CD4-positive, alpha-beta T cell treated with Interleukin-6 at 100 ng/mL for 8 hours (primary cell): Measurements from ENCODE around the gene ABCA2.
"Not testable (repeated sequence)": the region's sequence is repeated elsewhere in the genome, so short reads cannot be mapped to it uniquely, and the experiment has no call there.

Source experiments
- DNase-seq: peaks from one replicate; pipeline ENCODE4 v3.0.0-alpha.2; 2020; ENCODE audit warnings: mixed read lengths, low spot score

The ABCA2 gene

DNA sequence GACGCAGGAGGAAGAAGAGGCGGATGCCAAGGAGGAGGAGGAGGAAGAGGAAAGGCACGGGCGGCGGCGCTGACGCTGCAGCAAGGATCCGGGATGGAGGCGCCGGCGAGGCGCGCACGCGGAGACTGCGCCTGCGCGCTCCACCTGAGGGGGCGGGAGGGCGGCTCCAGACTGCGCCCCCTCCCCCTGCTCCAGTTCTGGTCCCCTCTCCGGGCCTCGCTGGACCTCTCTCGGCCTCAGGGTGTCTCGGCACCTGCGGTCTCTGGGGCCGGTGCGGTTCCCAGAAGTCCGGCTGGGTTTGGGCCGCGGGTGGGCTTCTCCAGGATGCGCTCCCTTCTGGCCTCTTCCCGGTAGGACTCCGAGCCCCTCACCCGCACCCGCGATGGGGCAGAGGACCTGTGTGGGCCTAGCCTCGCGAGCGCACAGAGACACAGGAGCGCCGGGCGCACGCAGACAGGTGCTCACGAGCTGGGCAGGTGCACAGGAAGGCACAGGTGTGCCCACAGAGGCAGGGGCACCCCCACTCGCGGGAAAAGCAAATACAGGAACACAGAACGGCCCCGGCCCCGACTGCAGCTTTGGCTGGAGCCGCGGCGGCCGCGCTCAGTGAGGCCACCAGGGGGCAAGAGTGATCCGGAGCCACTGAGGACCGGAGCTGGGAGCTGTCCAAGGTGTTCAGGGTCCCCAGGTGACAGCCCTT, 18.2 kb upstream of the ABCA2 start, which contains the start of gene NPDC1:
Gene NPDC1 (minus strand): TSS at position 90 of the 700 bp plus-strand sequence. CDS start 188 bp downstream, outside the sequence.
- peak; percentile 76 for DNase-seq

DNA sequence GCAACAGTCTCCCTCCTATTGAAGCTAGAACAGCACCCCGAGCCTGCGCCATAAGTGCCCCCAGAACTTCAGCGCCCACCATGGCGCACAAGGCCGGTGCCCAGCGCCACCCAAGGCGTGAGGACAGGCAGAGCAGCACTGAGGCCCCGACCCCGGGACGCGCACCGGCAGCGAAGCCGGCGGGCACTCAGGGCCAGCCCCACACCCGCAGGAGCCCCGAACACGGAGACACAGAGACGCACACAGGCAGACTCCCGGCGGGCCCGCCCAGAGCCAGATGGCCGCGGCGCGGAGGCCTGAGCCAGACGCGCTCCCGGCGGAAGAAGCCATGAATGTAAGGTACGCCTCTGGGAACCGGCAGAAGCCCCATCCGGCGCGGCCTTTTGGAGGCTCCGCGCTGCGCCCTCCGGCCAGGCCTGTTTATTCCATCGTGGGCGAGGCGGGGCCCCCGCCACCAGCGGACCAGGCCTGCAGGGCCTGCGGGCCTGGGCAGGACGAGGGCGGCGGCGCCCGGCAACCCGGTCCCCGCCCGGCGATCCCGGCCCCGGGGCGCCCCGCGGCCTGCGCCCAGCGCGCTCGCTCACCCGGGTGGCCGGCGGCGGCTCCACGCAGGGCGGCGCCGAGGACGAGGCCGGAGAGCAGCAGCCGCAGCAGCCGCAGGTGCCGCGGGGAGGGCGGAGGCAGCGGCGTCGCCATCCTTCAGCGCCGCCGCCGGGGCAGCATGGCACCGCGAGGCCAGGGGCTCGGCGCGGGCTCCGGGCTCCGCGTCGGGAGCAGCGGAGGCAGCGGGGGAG, 17.5 kb upstream of the ABCA2 start:
- DNase-seq = no peak

DNA sequence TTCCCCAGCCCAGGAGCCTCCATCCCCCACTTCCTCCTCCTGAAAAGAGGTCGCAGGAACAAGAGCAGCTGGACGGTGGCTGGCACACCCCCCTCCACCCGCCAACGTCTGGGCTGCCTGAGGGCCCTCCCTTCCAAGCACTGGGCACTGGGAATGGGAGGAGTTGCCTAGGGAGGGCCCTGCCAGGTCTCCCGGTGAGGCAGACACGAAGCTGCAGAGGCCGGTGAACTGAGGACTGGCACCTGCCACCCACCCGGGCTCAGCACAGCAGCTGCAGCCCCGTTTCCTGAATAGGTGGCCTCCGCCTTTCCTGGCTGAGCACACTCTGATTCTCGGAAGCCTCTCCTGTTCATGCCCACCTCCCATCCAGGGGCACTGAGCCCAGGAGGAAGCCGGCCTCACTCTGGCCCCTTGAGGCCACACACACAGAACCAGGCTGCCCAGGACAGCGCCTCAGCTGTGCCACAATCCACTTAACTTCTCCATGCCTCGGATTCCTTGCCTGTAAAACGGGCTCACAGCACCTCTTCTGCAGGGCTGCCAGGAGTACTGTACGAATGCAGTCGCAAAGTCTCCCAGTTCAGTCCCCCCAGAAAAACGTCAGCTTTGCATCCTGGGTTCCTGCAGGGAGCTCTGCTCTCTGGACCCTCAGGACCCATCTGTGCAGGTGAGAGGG, 16.6 kb upstream of the ABCA2 start:
- no peak for DNase-seq

DNA sequence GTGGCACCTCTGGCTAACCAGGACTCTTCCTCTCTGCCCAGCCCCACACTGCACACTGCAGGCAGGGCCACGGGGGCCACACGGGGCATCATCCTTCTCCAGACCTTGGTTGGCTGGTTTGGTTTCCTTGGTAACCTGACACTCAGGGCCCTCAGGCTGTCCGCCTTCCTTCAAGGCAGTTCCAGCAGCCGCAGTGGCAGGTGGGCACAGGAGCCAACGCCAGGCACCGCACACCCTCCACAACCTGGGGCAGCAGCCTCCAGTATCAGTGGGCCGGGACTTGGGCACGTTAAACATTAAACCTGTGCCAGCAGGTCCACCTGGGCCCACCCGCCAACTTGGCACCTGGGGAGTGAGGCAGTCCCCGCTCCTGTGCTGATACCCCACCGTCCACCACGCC, 16.0 kb upstream of the ABCA2 start:
- no peak for DNase-seq

DNA sequence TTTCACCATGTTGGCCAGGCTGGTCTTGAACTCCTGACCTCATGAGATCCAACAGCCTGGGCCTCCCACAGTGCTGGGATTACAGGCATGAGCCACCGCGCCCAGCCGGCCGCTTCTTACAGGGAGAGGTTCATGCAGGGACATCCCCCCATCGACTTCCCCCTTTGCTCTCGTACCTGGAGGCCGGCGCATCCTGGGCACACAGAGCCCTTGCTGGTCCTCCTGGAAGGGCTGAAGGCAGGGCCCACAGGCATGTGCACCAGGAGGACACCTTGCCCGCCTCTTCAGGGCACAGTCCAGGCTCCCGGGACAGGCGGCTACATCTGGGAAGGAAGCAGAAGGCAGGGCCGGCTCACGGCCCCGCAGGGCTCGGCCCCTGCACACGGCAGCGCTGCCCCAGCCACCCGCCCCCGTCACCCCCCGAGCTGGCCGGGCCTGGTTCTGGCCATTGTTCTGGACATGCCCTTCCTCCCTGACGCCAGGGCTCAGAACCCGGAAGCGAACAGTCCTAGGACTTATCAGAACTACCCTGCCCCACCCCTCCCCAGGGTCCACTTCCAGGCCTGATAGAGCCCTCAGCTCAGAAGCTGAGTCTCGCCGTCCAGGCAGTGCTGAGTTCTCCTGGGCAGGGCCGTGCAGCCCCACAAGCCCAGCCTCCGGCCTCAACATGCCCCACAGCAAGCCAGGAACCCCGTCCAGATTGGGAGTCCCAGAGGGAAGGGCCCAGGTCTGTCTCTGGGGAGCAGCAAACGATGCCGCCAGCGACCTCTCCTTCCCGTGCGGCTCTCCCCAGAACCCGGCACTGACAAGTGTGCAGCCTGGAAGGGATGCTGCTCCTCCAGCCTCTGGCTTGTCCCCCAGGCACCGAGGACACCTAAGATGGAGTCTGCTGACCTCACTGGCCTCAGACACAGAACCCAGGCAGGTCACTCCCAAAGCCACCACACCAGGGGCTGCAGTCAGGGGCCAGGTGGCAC, 15.0 kb upstream of the ABCA2 start:
- no peak for DNase-seq

DNA sequence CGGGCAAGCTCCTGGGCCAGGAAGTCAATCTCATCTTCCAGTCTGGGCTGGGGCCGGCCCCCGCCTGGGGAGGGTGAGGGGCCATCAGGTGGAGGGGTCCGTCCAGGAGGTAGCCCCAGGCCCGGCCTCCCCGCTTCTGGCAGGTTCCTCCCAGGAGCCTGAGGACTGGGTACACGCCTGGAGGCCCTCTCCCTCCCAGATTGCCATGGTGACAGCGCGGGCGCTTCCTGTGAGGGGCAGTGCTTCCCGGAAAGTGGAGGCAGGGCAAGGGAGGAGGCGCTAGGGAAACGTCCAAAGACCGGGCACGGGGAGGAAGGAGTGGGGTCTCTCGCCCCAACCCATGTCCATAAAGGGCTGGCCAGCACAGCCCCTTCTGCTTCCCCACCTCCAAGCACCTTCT, 13.1 kb upstream of the ABCA2 start:
- DNase-seq = no peak

DNA sequence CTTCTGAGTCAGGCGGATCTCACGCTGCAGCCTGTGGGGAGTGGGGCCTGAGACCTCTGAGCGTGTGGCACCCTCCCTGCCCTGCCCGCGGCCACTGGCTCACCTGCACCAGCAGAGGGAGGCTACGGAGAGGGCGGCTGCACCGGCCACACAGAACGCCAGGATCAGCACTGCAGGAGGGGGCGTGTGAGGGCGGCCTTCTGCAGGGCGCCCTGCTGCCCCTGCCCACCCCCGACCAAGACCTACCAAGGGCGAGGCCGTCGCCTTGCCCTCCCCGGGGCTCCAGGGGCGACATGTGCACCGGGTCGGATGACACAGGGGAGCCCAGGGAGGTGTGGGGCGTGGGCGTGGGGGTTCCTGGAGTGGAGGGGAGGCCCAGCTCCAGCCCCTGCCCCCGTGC, 12.5 kb upstream of the ABCA2 start:
- no peak for DNase-seq

DNA sequence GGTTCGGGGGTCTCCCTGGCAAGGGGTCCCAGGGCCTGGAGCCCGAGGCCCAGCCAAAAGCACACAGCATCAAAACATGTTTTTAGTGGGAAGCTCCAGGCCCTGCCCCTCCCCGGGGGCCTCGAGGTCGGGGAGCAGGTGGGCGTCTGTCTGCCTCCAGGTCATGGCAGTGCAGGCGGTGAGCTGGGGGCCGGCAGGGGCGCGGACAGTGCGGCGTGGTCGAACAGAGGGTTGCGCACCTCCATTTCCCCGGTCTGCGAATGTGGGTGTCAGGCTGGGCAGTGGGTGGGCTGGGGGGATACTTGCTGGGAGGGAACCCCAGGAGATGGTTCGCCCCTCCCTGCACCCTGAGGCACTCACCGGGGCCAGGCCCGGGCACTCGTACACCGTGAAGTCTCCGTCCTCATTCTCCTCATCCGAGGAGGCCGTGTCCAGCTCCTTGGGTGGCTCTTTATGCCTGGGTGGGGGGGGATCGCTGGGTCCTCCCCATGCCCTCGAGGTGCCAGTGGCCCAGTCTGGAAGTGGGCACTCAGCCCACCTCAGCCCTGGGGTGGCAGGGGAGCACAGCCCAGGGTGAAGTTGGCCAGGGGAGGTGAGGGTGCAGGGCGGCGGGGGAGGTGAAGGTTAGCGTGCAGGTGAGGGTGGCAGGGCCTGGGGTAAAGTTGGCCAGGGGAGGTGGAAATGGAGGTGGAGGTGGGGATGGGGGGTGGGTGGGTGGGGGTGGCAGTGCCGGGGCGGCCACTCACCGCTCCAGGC, 11.8 kb upstream of the ABCA2 start:
- no peak for DNase-seq

DNA sequence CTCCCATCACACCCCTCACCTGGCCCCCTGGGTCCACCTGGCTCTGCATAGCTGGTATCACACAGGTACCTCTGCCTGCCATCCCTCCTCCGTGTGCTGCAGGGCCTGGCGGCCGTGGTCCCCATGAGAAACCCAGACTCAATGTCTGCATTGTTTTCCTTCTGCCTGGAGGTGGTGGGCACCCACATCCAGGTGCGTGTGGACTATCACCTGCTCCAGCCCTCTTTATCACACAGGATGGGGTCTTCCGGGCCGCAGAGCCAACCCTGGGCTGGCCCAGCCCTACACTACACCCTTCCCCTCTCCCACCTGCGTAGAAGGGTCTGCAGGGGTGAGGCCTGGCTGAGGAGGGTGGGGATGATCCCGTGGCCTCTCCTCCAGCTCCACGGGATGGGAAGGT, 10.9 kb upstream of the ABCA2 start:
- DNase-seq = no peak

DNA sequence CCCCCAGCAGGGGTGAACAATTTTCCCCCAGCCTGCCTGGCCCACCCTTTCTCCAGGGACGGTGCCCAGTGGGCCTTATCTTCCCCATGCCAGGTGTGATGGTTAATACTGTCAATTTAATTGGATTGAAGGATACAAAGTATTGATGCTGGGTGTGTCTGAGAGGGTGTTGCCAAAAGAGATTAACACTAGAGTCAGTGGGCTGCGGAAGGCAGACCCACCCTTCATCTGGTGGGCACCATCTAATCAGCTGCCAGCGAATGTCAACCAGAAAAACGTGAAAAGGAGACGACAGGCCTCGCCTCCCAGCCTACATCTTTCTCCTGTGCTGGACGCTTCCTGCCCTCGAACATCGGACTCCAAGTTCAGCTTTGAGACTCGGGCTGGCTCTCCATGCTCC, 9.4 kb upstream of the ABCA2 start:
- no peak for DNase-seq

DNA sequence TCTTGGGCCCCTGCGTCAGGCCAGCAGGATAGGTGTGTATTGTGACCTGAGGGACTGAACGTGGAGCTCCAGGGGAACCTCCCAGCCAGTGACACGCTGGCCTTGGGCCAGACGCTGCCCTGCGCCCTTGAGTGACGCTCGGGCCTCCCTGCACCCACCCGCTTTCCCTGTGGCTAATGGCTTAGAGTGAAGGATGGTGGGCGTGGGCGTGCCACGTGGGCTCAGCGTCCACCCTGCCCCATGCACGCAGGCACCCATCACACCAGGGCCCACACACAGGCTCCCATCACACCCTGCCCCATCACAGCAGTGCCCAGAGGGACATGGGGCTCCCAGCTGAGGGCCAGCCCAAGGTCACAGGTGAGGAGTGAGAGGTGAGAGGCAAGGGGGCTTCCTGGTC, 9.0 kb upstream of the ABCA2 start:
- DNase-seq = no peak

DNA sequence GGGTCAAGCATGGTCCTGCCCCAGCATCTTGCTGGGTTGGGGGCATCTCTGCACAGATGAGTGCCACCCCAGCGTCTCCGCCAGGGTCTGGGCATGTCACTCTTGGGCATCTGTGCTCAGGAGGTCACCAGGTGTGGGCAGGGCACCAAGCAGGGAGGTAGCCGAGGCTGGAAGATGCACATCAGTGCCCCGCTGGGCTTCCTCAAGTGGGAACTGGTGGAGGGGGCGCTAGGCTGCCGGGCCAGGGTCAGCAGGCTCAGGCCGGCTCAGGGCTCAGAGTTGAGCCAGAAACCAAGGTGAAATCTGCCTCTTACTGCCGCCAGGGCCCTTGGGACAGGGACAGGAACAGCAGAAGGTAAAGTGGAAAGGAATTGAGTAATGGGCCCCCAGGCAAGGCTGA, 7.9 kb upstream of the ABCA2 start:
- no peak for DNase-seq

DNA sequence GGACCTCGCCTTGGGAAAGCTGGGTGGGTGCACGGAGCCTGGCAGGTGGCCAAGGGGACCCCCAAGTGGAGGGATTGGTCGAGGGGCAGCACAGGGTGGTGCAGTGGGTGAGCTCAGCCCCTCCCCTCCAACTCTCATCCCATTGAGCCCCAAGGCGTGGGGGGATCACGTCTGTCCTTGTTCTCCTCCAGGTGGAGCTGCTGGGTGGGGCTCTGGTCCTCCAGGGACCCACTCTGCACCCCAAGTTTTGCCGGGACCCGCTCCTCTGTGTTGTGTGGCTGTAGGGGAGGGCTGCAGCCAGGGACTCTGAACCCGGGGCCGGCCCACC, 7.4 kb upstream of the ABCA2 start:
- no peak for DNase-seq

DNA sequence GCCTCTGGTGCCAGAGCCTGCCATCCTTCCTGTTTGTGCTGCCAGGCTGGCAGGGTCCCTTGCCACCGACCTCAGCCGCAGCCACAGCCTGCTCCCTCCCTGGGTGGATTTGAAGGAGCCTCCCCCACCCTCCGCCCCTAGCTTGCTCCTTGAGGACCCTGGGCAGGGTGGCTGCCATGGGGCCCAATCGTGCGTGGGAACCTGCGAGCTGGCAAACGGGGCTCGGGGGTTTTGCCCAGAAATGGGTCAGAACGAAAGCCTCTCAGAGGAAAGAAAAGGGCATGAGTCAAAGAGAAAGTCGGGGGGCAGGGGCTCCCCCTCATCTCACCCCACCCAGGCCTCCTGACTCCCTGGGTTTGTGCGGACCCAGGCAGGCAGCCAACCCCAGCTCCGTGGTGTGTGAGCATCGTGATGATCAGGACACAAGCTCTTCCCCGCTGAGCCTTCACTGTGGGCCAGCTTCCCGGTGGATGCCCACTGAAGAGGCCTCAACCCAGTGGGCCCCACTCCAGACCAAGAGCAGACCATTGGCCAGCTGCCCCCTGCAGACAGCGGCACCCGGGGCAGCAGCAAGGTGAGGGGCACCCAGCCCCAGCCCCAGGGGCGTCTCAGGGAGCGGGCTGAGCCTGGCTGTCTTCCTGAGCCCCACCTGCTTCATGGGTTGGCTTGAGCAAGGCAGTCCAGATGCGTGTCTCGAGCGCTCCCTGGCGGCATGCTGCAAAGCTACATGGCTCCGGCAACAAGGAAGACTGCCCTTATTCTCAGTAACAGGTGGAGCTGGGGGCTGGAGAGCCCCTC, 6.9 kb upstream of the ABCA2 start:
- peak; percentile 89 for DNase-seq

DNA sequence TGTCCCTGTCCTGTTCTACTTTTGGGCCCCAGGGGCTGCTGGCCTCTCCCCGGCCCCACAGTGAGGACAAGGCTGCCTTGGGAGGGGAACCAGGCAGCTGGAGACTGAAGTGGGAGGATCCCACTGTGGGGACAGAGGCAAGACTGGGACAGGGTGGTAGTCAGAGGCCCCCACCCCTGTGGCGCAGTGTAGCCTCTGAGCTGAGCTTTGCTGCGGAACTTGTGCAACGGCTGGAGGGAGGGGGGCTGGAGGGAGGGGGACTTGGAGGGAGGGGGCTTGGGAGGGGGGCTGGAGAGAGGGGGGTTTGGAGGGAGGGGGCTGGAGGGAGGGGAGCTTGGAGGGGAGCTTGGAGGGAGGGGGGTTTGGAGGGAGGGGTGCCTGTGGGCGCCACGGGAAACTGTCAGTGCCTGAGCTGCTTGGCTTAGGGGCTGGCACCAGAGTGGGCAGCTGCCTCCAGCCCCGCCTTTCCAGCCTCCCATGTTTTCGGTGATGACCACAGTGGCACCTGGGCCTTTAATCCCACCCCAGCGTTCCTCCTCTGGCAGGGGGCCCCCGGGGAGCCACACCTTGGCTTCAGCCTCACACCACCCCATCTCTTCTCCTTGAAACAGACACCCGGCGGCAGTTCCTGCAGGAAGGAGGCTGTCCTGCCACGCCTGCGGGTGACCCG, 6.1 kb upstream of the ABCA2 start:
- no peak for DNase-seq

DNA sequence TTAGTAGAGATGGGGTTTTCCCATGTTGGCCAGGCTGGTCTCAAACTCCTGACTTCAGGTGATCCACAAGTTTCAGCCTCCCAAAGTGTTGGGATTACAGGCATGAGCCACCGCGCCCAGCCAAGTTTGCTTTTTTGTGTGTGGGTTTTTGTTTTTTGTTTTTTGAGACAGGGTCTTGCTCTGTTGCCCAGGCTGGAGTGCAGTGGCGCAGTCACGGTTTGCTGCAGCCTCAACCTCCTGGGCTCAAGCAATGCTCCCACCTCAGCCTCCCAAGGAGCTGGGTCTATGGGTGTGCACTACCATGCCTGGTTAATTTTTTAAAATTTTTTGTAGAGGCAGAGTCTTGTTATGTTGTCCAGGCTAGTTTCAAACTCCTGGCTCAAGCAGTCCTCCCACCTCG, 5.4 kb upstream of the ABCA2 start:
- not testable (repeated sequence) for DNase-seq

DNA sequence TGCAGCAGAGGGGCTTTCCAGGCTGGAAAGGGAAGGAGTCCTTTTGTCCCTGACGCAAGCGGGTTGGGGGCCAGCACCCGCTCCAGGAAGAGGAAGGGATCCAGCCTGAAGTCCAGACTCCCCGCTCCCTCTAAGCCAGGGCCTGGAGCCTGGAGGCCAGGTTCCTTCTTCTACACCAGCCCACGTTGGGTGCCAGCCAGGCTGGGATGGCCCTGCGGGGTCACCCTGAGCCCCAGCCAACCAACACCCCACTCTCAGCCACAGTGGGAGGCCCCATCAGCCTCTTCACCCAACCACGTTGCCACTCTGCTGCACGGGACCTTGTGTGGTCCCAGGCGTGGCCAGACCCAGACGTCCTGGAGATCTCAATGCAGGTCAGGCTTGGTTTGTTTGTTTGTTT, 4.8 kb upstream of the ABCA2 start:
- DNase-seq = no peak

DNA sequence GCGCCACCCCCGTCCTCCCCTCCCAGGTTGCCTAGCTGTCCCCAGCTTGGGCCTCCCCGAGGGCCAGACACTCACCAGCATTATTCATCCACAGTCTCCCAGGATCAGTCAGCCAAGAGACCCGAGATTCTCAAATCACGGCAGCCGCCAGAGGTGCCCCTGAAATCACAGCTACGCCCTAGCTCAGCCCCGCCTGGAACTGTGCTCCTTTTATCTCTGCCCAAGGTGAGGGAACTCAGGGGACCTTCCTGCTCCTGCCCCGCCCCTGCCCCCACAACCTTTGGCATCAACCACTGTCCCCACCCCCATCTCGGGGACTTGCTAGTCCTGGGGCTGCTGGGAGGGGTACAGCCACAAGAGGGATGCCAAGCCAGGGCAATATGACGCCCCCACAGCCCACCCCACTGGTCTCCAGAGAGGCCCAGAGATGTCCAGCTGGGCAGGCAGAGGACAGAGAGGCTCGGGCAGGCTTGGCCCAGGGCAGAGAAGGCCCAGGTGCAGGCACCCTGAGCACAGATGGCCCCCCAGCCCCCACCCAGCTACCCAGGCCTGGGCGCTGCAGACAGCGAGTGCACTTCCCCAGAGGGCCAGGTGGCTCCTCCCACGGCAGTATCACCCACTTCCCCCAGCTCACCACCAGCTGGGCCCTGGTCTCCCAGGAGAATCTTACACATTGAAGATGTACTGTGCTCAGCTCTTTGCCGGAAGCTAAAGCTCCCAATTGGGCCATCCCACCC, 4.0 kb upstream of the ABCA2 start, which contains the start of gene FUT7:
Gene FUT7 (minus strand): TSS at position 185 of the 737 bp plus-strand sequence. CDS start 97 bp downstream, at position 88.
- DNase-seq = peak; percentile 40
